H9 (cell line): ENCODE data around the gene EFNA5. TPM values are rescaled to one million over a fixed set of nuclear protein-coding genes. Genes with fewer than 3 reads are reported as not detected.

Source experiments
- DNase-seq: peaks from one replicate; pipeline ENCODE4 v3.0.0-alpha.2; 2017
- H2AFZ ChIP-seq: one replicate; pipeline ENCODE4 v1.6.1; 2013; ENCODE audit warnings: mild to moderate bottlenecking, low read length, control low read depth, moderate library complexity
- H2AK5ac ChIP-seq: 2 replicates; pipeline ENCODE4 v1.6.1; 2013; ENCODE audit warnings: low read length, control low read depth, mixed read lengths; ENCODE audit not compliant: insufficient read length
- H2BK120ac ChIP-seq: one replicate; pipeline ENCODE4 v1.6.1; 2013; ENCODE audit warnings: low read depth, mild to moderate bottlenecking, low read length, control low read depth, inconsistent platforms; ENCODE audit not compliant: poor library complexity, severe bottlenecking
- H2BK12ac ChIP-seq: 2 replicates; pipeline ENCODE4 v1.6.1; 2013; ENCODE audit warnings: low read length, control low read depth, mixed read lengths, low read depth; ENCODE audit not compliant: insufficient read length
- H2BK15ac ChIP-seq: 2 replicates; pipeline ENCODE4 v1.6.1; 2013; ENCODE audit warnings: low read depth, low read length, control low read depth
- H2BK20ac ChIP-seq: one replicate; pipeline ENCODE4 v1.6.1; 2013; ENCODE audit warnings: low read depth, mild to moderate bottlenecking, low read length, control low read depth, inconsistent platforms; ENCODE audit not compliant: poor library complexity, severe bottlenecking
- H2BK5ac ChIP-seq: 2 replicates; pipeline ENCODE4 v1.6.1; 2013; ENCODE audit warnings: low read length, control low read depth, mixed read lengths; ENCODE audit not compliant: insufficient read length
- H3K14ac ChIP-seq: 2 replicates; pipeline ENCODE4 v1.6.1; 2013; ENCODE audit warnings: low read length, control low read depth; ENCODE audit not compliant: insufficient read depth
- H3K18ac ChIP-seq: 2 replicates; pipeline ENCODE4 v1.6.1; 2013; ENCODE audit warnings: low read depth, mild to moderate bottlenecking, mixed read lengths, low read length, control low read depth; ENCODE audit not compliant: insufficient read length
- H3K23ac ChIP-seq: 2 replicates; pipeline ENCODE4 v1.6.1; 2013; ENCODE audit warnings: low read length, control low read depth, mixed read lengths, low read depth; ENCODE audit not compliant: insufficient read length
- H3K23me2 ChIP-seq: 2 replicates; pipeline ENCODE4 v1.6.1; 2013; ENCODE audit warnings: low read depth, mild to moderate bottlenecking, mixed read lengths, low read length, control low read depth; ENCODE audit not compliant: insufficient read length, poor library complexity, severe bottlenecking
- H3K27ac ChIP-seq: 2 replicates; pipeline ENCODE4 v1.5.1; 2013; ENCODE audit warnings: low read length, control low read depth, mixed read lengths, low read depth; ENCODE audit not compliant: insufficient read length
- H3K27me3 ChIP-seq: 2 replicates; pipeline ENCODE4 v1.6.1; 2013; ENCODE audit warnings: low read length, control low read depth, inconsistent platforms; ENCODE audit not compliant: insufficient read depth
- H3K4ac ChIP-seq: 2 replicates; pipeline ENCODE4 v1.6.1; 2013; ENCODE audit warnings: low read depth, mild to moderate bottlenecking, control low read depth, inconsistent platforms, low read length, moderate library complexity
- H3K4me1 ChIP-seq: 2 replicates; pipeline ENCODE4 v1.6.1; 2013; ENCODE audit warnings: low read length, control low read depth, inconsistent platforms; ENCODE audit not compliant: insufficient read depth
- H3K4me2 ChIP-seq: 2 replicates; pipeline ENCODE4 v1.6.1; 2013; ENCODE audit warnings: low read length, control low read depth, mixed read lengths; ENCODE audit not compliant: insufficient read length, insufficient read depth
- H3K56ac ChIP-seq: 2 replicates; pipeline ENCODE4 v1.6.1; 2013; ENCODE audit warnings: low read depth, mild to moderate bottlenecking, mixed read lengths, low read length, control low read depth; ENCODE audit not compliant: insufficient read length
- H3K79me1 ChIP-seq: 2 replicates; pipeline ENCODE4 v1.6.1; 2013; ENCODE audit warnings: low read depth, mild to moderate bottlenecking, moderate library complexity, low read length, control low read depth, inconsistent platforms; ENCODE audit not compliant: insufficient read depth, poor library complexity, severe bottlenecking
- H3K79me2 ChIP-seq: 2 replicates; pipeline ENCODE4 v1.6.1; 2013; ENCODE audit warnings: low read length, control low read depth, inconsistent platforms; ENCODE audit not compliant: insufficient read depth
- H3K9ac ChIP-seq: 2 replicates; pipeline ENCODE4 v1.6.1; 2013; ENCODE audit warnings: low read length, control low read depth, mixed read lengths; ENCODE audit not compliant: insufficient read length; ENCODE audit errors: extremely low read depth
- H3K9me3 ChIP-seq: one replicate; pipeline ENCODE4 v1.6.1; 2013; ENCODE audit warnings: low read depth, low read length, inconsistent platforms; ENCODE audit not compliant: control insufficient read depth
- H3T11ph ChIP-seq: one replicate; pipeline ENCODE4 v1.6.1; 2013; ENCODE audit warnings: mild to moderate bottlenecking, low read length, control low read depth, inconsistent platforms
- H4K20me1 ChIP-seq: one replicate; pipeline ENCODE4 v1.6.1; 2013; ENCODE audit not compliant: control insufficient read depth, insufficient read length, insufficient read depth
- H4K5ac ChIP-seq: 2 replicates; pipeline ENCODE4 v1.6.1; 2013; ENCODE audit warnings: low read depth, mild to moderate bottlenecking, mixed read lengths, low read length, control low read depth; ENCODE audit not compliant: insufficient read length
- H4K8ac ChIP-seq: replicated peaks from 2 replicates; pipeline ENCODE4 v1.6.1; 2013; ENCODE audit warnings: low read length, control low read depth, mixed read lengths, low read depth; ENCODE audit not compliant: insufficient read length
- H4K91ac ChIP-seq: 2 replicates; pipeline ENCODE4 v1.6.1; 2013; ENCODE audit warnings: low read depth, mild to moderate bottlenecking, moderate library complexity, mixed read lengths, low read length, control low read depth; ENCODE audit not compliant: insufficient read length
- H3K27ac Mint-ChIP-seq, 3 experiments: 2 replicates in 2 of 3; 3 replicates in 1 of 3; pipeline ENCODE4 v1.8.0; 2020 to 2021; ENCODE audit warnings: mixed read lengths in 3 of 3, mild to moderate bottlenecking in 1 of 3, moderate library complexity in 1 of 3
- H3K27me3 Mint-ChIP-seq: 2 replicates; pipeline ENCODE4 v1.8.0; 2021; ENCODE audit warnings: low read depth, mild to moderate bottlenecking, moderate library complexity, mixed read lengths
- H3K36me3 Mint-ChIP-seq, 3 experiments: 2 replicates in 2 of 3; 3 replicates in 1 of 3; pipeline ENCODE4 v1.8.0; 2020 to 2021; ENCODE audit warnings: low read depth in 3 of 3, mixed read lengths in 3 of 3; ENCODE audit not compliant: insufficient read depth in 1 of 3
- H3K4me1 Mint-ChIP-seq, 2 experiments: 2 replicates each; pipeline ENCODE4 v1.8.0; 2020; ENCODE audit warnings: mixed read lengths in 2 of 2
- H3K4me3 Mint-ChIP-seq, 2 experiments: 2 replicates in 1 of 2; 3 replicates in 1 of 2; pipeline ENCODE4 v1.8.0; 2020 to 2021; ENCODE audit warnings: mild to moderate bottlenecking in 2 of 2, mixed read lengths in 2 of 2, moderate library complexity in 1 of 2
- H3K9me3 Mint-ChIP-seq, 2 experiments: 2 replicates in 1 of 2; 3 replicates in 1 of 2; pipeline ENCODE4 v1.8.0; 2020; ENCODE audit warnings: mild to moderate bottlenecking in 2 of 2, mixed read lengths in 2 of 2, moderate library complexity in 1 of 2
- WGBS: extraction: QIAGEN DNeasy Blood & Tissue Kit; methylation state at CpG from one replicate; pipeline ENCODE4 v1.1.7; 2013; ENCODE audit warnings: missing lambda C conversion rate, low lambda C conversion rate, mixed read lengths; ENCODE audit not compliant: insufficient read length; ENCODE audit errors: extremely low coverage; 5-methylcytosine and 5-hydroxymethylcytosine counted together
- total RNA-seq: library from RNA; stranded (reverse); gene quantifications from 2 replicates; pipeline ENCODE4 v1.2.1, GENCODE V29; 2021
- TF ChIP-seq, protein P1 (sequence below): fragments of 200-600 bp; sonication (generic); conservative IDR thresholded peaks from 3 replicates; pipeline ENCODE4 v1.8.0; 2021; ENCODE audit warnings: antibody characterized with exemption, mild to moderate bottlenecking

EFNA5 gene
- total RNA-seq, 1 experiment from 2014 or later, result 20.4 TPM

- no CpG with 5 or more reads among the region's 2 CpGs for WGBS
- Histone ChIP-seq H3T11ph (no peak overlapping the region), H3K23ac (no peak overlapping the region), H2BK12ac (no peak overlapping the region), H3K4me1 (no peaks in the 10 kb centered on the region), H4K91ac (no peak overlapping the region), H3K4ac (no peak overlapping the region), H3K23me2 (no peaks in the 10 kb centered on the region), H2BK120ac (no peak overlapping the region), H3K27me3 (no peaks in the 10 kb centered on the region), H4K8ac (no peak overlapping the region), H2AFZ (no peak overlapping the region), H3K27ac (no peak overlapping the region), H3K14ac (no peak overlapping the region), H3K79me1 (no peaks in the 10 kb centered on the region), H3K18ac (no peak overlapping the region), H3K9me3 (no peaks in the 10 kb centered on the region), H3K56ac (no peak overlapping the region), H4K5ac (no peak overlapping the region), H2AK5ac (no peak overlapping the region), H2BK20ac (no peak overlapping the region), H3K79me2 (no peaks in the 10 kb centered on the region), H2BK15ac (no peak overlapping the region), H3K4me2 (no peak overlapping the region), H4K20me1 (no peaks in the 10 kb centered on the region), H2BK5ac (no peak overlapping the region), H3K9ac (no peak overlapping the region)
- H3K4me3 Mint-ChIP-seq, result no peak overlapping the region
- H3K27ac Mint-ChIP-seq, result no peak overlapping the region
- no peak for DNase-seq
- H3K27me3 Mint-ChIP-seq, result no peaks in the 10 kb centered on the region
- TF ChIP-seq, protein P1, sequence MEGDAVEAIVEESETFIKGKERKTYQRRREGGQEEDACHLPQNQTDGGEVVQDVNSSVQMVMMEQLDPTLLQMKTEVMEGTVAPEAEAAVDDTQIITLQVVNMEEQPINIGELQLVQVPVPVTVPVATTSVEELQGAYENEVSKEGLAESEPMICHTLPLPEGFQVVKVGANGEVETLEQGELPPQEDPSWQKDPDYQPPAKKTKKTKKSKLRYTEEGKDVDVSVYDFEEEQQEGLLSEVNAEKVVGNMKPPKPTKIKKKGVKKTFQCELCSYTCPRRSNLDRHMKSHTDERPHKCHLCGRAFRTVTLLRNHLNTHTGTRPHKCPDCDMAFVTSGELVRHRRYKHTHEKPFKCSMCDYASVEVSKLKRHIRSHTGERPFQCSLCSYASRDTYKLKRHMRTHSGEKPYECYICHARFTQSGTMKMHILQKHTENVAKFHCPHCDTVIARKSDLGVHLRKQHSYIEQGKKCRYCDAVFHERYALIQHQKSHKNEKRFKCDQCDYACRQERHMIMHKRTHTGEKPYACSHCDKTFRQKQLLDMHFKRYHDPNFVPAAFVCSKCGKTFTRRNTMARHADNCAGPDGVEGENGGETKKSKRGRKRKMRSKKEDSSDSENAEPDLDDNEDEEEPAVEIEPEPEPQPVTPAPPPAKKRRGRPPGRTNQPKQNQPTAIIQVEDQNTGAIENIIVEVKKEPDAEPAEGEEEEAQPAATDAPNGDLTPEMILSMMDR, result no peak
- H3K4me1 Mint-ChIP-seq, result peaks cover 0 to 6% of the 10 kb centered on the region in 2 experiments; a peak in 3 of 4 replicates
- H3K9me3 Mint-ChIP-seq, result no peaks in the 10 kb centered on the region; a peak in 1 of 5 replicates
- no peaks in the 10 kb centered on the region for H3K36me3 Mint-ChIP-seq
Observed at GRCh38 chr5:107356891-107357290, 313.8 kb downstream of the EFNA5 start.
